Tibial nerve (tissue), 3 donors: ENCODE measurements around the gene CA11.
A peak's percentile ranks its signal among the peaks of the same experiment; 100 is the strongest.

ENCODE experiments used
- CTCF ChIP-seq, 5 experiments: fragments of 200-600 bp in 3 of 5; fragments of 450-650 bp in 2 of 5; sonication (generic) in 3 of 5; IDR thresholded peaks; one replicate each; pipeline ENCODE4 v1.5.1; 2016 to 2019; ENCODE audit warnings: antibody characterized with exemption in 5 of 5, mild to moderate bottlenecking in 3 of 5, moderate library complexity in 2 of 5
- POLR2A ChIP-seq, 2 donors: fragments of 450-650 bp; IDR thresholded peaks; one replicate each; pipeline ENCODE4 v1.6.1; 2017; ENCODE audit warnings: antibody characterized with exemption in 2 of 2, mild to moderate bottlenecking in 2 of 2, moderate library complexity in 2 of 2

- TF ChIP-seq CTCF (IDR thresholded peaks at IDR 0.05): no peak
- TF ChIP-seq POLR2A (IDR thresholded peaks at IDR 0.05): peak in 1 of 2 donors; percentile 41
Measured at GRCh38 chr19:48644839-48645619, 958 bp downstream of the CA11 start.
